ENCODE data around the gene BLVRA. TPM values are rescaled to one million over a fixed set of nuclear protein-coding genes. Genes with fewer than 3 reads are reported as not detected.

BLVRA gene
- total RNA-seq, 2 experiments from 2014 or later = 0.91 TPM; not detected in 1

DNA sequence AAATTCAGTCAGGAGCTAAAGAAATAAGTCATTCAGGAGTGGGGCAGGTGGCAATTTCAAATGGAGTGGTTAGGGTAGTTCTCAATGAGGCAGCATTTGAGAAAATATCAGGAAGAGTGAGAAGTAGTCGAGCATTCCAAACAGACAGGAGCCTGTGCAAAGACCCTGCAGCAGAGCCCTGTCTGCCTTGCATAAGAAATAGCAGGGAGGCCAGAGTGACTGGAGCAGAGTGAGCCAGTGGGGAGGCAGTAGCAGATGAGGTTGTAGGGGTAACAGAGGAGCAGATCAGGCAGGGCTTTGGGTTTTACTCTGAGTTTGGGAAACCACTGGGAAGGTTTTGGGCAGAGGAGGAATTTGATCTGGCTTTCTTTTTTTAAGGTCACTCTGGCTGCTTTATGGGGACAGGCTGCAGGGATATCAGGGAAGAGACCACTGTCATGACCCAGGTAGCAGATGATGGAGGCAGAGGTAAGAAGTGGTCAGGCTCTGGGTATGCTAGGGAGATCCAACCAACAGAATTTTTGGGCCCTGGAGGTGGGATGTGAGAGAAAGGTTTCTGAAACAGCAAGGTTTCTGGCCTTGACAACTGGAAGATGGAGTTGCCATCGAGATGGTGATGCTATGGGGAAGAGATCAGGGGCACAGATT, 1.3 kb upstream of the BLVRA start:
- ChIA-PET POLR2A (interaction anchor here (0.7 kb wide), 1 partner anchor 427 kb away, joined by 3 read pairs; no protein-coding TSS in a partner anchor), CTCF (ENCODE audit: unreplicated experiment) (no interaction called here)
- intact Hi-C loops (cut with micrococcal nuclease; ENCODE audit: unreplicated experiment) = no loop called here
- H3K4me2 ChIP-seq (ENCODE audit: low read length) = no peak overlapping the region
- H3K9me2 ChIP-seq (ENCODE audit: insufficient read depth, low read length) = no peaks in the 10 kb centered on the region
- no TSS peak for BruUV-seq (replicated peaks)
- H3K4me3 ChIP-seq (ENCODE audit: low read depth, low read length, poor library complexity, severe bottlenecking) = no peak overlapping the region
- H3K36me3 ChIP-seq (ENCODE audit: insufficient read depth, low read length) = no peaks in the 10 kb centered on the region
- H3K79me2 ChIP-seq (ENCODE audit: insufficient read depth, low read depth, low read length) = no peaks in the 10 kb centered on the region
- TF ChIP-seq CTCF (conservative IDR thresholded peaks at IDR 0.05; ENCODE audit: low read length) (no peak), EZH2phosphoT487 (IDR thresholded peaks at IDR 0.05; ENCODE audit: borderline replicate concordance, low read depth, low read length) (no peak)
- no peaks in the 10 kb centered on the region for H4K20me1 ChIP-seq (ENCODE audit: insufficient read depth, low read length)
- H3K9me3 ChIP-seq (ENCODE audit: low read length) = no peaks in the 10 kb centered on the region
- H2AFZ ChIP-seq (ENCODE audit: low read length) = no peak overlapping the region
- H3K27ac ChIP-seq (ENCODE audit: low read depth, low read length, poor library complexity, severe bottlenecking) = no peak overlapping the region
- no peaks in the 10 kb centered on the region for H3K4me1 ChIP-seq (ENCODE audit: insufficient read depth, low read length, poor library complexity, severe bottlenecking)
- DNase-seq (ENCODE audit: low spot score) = no peak

DNA sequence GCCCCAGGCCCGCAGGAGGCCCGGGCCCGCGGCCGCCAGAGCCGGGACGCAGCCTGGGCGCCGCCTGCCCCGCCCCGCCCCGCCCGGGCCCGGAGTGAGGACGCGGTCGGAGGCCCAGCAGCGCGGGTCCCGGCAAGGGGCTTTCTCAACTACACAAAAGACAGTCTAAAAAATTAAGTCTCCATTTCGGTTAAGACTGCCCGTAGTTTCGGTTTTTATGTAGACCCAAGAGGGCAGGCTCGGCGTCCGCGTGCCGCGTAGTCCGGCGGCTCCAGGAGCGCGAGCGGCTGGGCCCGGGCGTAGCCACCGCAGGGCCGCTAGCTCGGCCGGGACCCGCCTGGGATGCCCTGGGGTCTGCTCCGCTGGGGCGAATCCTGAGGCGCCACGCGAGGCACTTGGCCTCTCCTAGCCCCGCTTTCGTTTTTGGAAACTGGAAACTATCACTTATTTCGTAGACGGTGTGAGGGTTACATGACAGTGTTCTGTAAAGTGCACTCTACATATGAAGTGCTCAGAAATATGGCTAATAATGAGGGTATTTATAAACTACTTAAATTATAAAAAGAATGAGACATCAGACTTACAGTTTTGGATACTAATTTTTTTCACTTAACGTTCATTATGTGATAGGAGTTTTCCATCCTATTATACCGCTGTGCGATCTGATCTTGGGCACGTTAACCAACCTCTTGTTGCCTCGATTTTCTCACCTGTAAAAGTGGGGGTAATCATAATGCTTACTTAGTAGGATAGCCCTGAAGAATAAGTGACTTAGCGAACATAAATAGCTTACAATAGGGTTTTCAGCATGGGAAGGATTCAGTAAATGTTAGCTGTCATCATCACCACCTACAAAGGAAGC, 573 bp downstream of the BLVRA start:
- H3K4me1 ChIP-seq (ENCODE audit: insufficient read depth, low read length, poor library complexity, severe bottlenecking) = peaks cover 3% of the 10 kb centered on the region
- no peak overlapping the region for H3K27ac ChIP-seq (ENCODE audit: low read depth, low read length, poor library complexity, severe bottlenecking)
- H4K20me1 ChIP-seq (ENCODE audit: insufficient read depth, low read length) = no peaks in the 10 kb centered on the region
- H3K79me2 ChIP-seq (ENCODE audit: insufficient read depth, low read depth, low read length) = no peaks in the 10 kb centered on the region
- H2AFZ ChIP-seq (ENCODE audit: low read length) = peak overlapping the region; percentile 27; the same call in 1 of the 2 replicates
- TF ChIP-seq EZH2phosphoT487 (IDR thresholded peaks at IDR 0.05; ENCODE audit: borderline replicate concordance, low read depth, low read length) = no peak
- TF ChIP-seq CTCF (conservative IDR thresholded peaks at IDR 0.05; ENCODE audit: low read length) = no peak
- no peaks in the 10 kb centered on the region for H3K36me3 ChIP-seq (ENCODE audit: insufficient read depth, low read length)
- H3K9me3 ChIP-seq (ENCODE audit: low read length) = no peaks in the 10 kb centered on the region
- ChIA-PET CTCF (ENCODE audit: unreplicated experiment) (no interaction called here), POLR2A (interaction anchor here (1.6 kb wide), 1 partner anchor 25 kb away, joined by 4 read pairs; no protein-coding TSS in a partner anchor)
- intact Hi-C loops (cut with micrococcal nuclease; ENCODE audit: unreplicated experiment) = no loop called here
- H3K4me2 ChIP-seq (ENCODE audit: low read length) = peak overlapping the region; percentile 69
- H3K4me3 ChIP-seq (ENCODE audit: low read depth, low read length, poor library complexity, severe bottlenecking) = peak overlapping the region; percentile 61
- DNase-seq (ENCODE audit: low spot score) = peak; percentile 9
- H3K9me2 ChIP-seq (ENCODE audit: insufficient read depth, low read length) = no peaks in the 10 kb centered on the region
- BruUV-seq (replicated peaks) = no TSS peak

All from OCI-LY7 (cell line).